Large intestine (tissue), 3 donors: Measurements from ENCODE around the gene KRT9. TPM values are rescaled to one million over a fixed set of nuclear protein-coding genes. Genes with fewer than 3 reads are reported as not detected.
A peak's percentile ranks its signal among the peaks of the same experiment; 100 is the strongest.

Experiments
- DNase-seq, 2 donors: peaks; one replicate each; pipeline versions ENCODE4 v3.0.0 to v3.0.0-alpha.2; 2013
- H3K27ac ChIP-seq: one replicate; pipeline ENCODE4 v1.5.1; 2013; ENCODE audit warnings: low read length
- H3K27me3 ChIP-seq: 2 replicates; pipeline ENCODE4 v1.6.1; 2013; ENCODE audit warnings: low read length; ENCODE audit not compliant: control insufficient read depth, insufficient read depth
- H3K36me3 ChIP-seq: 2 replicates; pipeline ENCODE4 v1.6.1; 2013; ENCODE audit warnings: low read length; ENCODE audit not compliant: control insufficient read depth, insufficient read depth
- H3K4me1 ChIP-seq: one replicate; pipeline ENCODE4 v1.6.1; 2013; ENCODE audit warnings: low read length; ENCODE audit not compliant: control insufficient read depth, insufficient read depth
- H3K4me3 ChIP-seq: one replicate; pipeline ENCODE4 v1.5.1; 2013; ENCODE audit warnings: low read length
- H3K9me3 ChIP-seq: one replicate; pipeline ENCODE4 v1.6.1; 2013; ENCODE audit warnings: mild to moderate bottlenecking, low read depth, low read length, moderate library complexity; ENCODE audit not compliant: control insufficient read depth
- WGBS: methylation state at CpG from one replicate; pipeline ENCODE4 v1.1.5; 2013; ENCODE audit warnings: low lambda C conversion rate; ENCODE audit not compliant: insufficient coverage; 5-methylcytosine and 5-hydroxymethylcytosine counted together
- polyA plus RNA-seq: library from polyadenylated mRNA; unstranded; fragments of 120-200 nt; gene quantifications from one replicate; pipeline ENCODE4 v1.2.1, GENCODE V29; 2013

Gene KRT9
- polyA plus RNA-seq, 1 donor, result not detected

DNA sequence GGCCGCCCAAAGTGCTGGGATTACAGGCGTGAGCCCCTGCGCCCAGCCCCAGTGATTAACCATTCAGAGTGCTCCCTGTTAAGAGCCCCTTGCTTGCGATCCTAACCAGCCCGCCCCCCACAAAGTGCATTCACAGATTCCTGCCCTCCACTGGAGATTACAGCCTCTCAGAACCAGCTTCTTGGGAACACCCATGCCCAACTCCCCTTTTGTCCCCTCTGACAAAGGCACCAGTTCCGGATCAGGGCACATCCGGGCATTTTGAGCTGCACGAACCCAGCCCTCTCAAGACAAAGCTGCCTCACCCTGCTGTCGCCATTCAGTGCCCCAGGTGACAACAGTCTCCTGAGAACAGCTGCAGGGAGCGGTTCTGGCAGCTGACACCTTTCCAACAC, 42.9 kb downstream of the KRT9 start:
- Histone ChIP-seq H3K9me3 (no peaks in the 10 kb centered on the region), H3K27ac (peak overlapping the region; percentile 51), H3K27me3 (peaks cover 59% of the 10 kb centered on the region), H3K4me3 (no peak overlapping the region), H3K4me1 (peaks cover 35% of the 10 kb centered on the region), H3K36me3 (no peaks in the 10 kb centered on the region)
- DNase-seq, result peak in 1 of 2 donors; percentile 50
- whole genome bisulfite sequencing, result no CpG with 5 or more reads among the region's 10 CpGs

- H3K9me3 ChIP-seq, result no peaks in the 10 kb centered on the region
- WGBS, result no CpG with 5 or more reads among the region's 62 CpGs
- peak in 1 of 2 donors; percentile 54 for DNase-seq
- H3K4me3 ChIP-seq, result peak overlapping the region; percentile 59
- H3K27me3 ChIP-seq, result peaks cover 48% of the 10 kb centered on the region
- peaks cover 49% of the 10 kb centered on the region for H3K4me1 ChIP-seq
- H3K36me3 ChIP-seq, result no peaks in the 10 kb centered on the region
- peak overlapping the region; percentile 61 for H3K27ac ChIP-seq
These were observed 44.5 kb downstream of the KRT9 start for GRCh38 chr17:41527063-41528023.

DNA sequence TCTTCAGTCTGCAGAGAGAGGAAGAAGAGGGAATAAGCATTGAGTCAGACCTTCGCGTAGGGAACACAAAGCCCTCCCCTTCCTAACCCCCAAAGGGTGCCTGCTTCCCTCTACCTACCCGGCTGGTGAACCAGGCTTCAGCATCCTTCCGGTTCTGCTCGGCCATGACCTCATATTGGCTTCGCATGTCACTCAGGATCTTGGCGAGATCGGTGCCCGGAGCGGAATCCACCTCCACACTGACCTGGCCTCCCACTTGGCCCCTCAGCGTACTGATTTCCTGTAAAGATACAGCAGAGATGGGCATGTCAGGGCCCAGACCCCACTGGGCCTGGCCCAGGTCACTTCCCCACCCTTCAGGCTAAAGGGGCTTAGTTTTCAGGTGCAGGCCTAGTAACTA, 47.6 kb downstream of the KRT9 start:
- H3K4me1 ChIP-seq, result peaks cover 58% of the 10 kb centered on the region
- no peak overlapping the region for H3K27ac ChIP-seq
- no CpG with 5 or more reads among the region's 11 CpGs for WGBS

GRCh38 chr17:41523787-41524186, 48.1 kb downstream of the KRT9 start:
- H3K9me3 ChIP-seq, result no peaks in the 10 kb centered on the region
- WGBS, result no CpG with 5 or more reads among the region's 19 CpGs
- H3K27me3 ChIP-seq, result peaks cover 28% of the 10 kb centered on the region
- H3K36me3 ChIP-seq, result no peaks in the 10 kb centered on the region
- H3K27ac ChIP-seq, result no peak overlapping the region
- H3K4me1 ChIP-seq, result peaks cover 58% of the 10 kb centered on the region
- H3K4me3 ChIP-seq, result no peak overlapping the region
- DNase-seq, result no peak

More for the DNA sequence above, 47.6 kb downstream of the KRT9 start:
- H3K9me3 ChIP-seq, result no peaks in the 10 kb centered on the region
- peaks cover 33% of the 10 kb centered on the region for H3K27me3 ChIP-seq
- no peak for DNase-seq
- H3K36me3 ChIP-seq, result no peaks in the 10 kb centered on the region
- no peak overlapping the region for H3K4me3 ChIP-seq

GRCh38 chr17:41523225-41523593, 48.6 kb downstream of the KRT9 start:
- no peak for DNase-seq
- Histone ChIP-seq H3K27me3 (peaks cover 23% of the 10 kb centered on the region), H3K9me3 (no peaks in the 10 kb centered on the region), H3K4me1 (peaks cover 56% of the 10 kb centered on the region), H3K36me3 (no peaks in the 10 kb centered on the region), H3K4me3 (no peak overlapping the region), H3K27ac (no peak overlapping the region)
- 50% methylated on average over 1 of the region's 4 CpGs for WGBS

GRCh38 chr17:41522301-41523224, 49.3 kb downstream of the KRT9 start:
- H3K4me1 ChIP-seq, result peaks cover 56% of the 10 kb centered on the region
- peak in 1 of 2 donors; percentile 62 for DNase-seq
- H3K36me3 ChIP-seq, result no peaks in the 10 kb centered on the region
- no peak overlapping the region for H3K4me3 ChIP-seq
- peaks cover 17% of the 10 kb centered on the region for H3K27me3 ChIP-seq
- no CpG with 5 or more reads among the region's 12 CpGs for WGBS
- no peaks in the 10 kb centered on the region for H3K9me3 ChIP-seq
- peak overlapping the region; percentile 74 for H3K27ac ChIP-seq

- no CpG with 5 or more reads among the region's 6 CpGs for WGBS
- DNase-seq, result peak; percentile 92 to 95
- Histone ChIP-seq H3K27ac (peak overlapping the region; percentile 74), H3K4me3 (no peak overlapping the region), H3K4me1 (peaks cover 51% of the 10 kb centered on the region), H3K27me3 (peaks cover 8% of the 10 kb centered on the region), H3K36me3 (no peaks in the 10 kb centered on the region), H3K9me3 (no peaks in the 10 kb centered on the region)
These were observed 50.1 kb downstream of the KRT9 start for GRCh38 chr17:41521574-41522261.

DNA sequence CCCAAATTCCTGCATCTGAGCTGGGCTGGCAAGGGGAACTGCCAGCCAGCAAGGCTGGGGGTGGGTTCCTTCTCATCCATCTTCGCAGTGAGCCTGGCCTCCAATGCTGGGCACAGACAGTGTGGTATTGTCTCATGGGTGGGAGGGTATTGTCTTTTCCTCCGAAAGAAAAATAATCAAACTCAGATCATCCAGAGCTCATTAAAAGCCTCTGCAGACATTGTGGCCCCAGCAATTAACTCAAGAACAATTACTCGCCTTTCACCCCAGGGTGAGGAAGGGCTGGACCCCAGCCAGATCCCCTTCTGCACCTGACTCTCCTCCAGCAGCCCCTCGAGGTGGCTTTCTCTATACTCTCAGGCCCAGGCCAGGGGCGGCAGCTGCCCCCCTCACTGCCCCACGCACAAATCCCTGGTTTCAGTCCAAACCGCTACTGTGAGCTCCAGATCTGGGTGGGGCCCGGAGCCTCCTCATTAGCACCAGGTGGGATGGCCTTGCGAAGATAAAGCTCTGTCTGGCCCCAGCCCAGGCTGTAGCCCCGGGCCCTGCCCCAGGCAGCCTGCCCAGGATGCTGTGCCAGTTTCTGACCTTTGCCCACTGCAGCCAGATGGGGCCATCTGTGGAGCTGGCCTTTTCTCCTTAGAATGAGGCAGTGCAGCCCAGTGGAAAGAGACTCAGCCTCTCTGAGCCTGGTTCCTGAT, 50.9 kb downstream of the KRT9 start:
- WGBS, result no CpG with 5 or more reads among the region's 10 CpGs
- DNase-seq, result peak in 1 of 2 donors; percentile 71
- H3K27me3 ChIP-seq, result peaks cover 2% of the 10 kb centered on the region
- no peaks in the 10 kb centered on the region for H3K36me3 ChIP-seq
- H3K9me3 ChIP-seq, result no peaks in the 10 kb centered on the region
- H3K4me1 ChIP-seq, result peaks cover 51% of the 10 kb centered on the region
- peak overlapping the region; percentile 74 for H3K27ac ChIP-seq
- no peak overlapping the region for H3K4me3 ChIP-seq

DNA sequence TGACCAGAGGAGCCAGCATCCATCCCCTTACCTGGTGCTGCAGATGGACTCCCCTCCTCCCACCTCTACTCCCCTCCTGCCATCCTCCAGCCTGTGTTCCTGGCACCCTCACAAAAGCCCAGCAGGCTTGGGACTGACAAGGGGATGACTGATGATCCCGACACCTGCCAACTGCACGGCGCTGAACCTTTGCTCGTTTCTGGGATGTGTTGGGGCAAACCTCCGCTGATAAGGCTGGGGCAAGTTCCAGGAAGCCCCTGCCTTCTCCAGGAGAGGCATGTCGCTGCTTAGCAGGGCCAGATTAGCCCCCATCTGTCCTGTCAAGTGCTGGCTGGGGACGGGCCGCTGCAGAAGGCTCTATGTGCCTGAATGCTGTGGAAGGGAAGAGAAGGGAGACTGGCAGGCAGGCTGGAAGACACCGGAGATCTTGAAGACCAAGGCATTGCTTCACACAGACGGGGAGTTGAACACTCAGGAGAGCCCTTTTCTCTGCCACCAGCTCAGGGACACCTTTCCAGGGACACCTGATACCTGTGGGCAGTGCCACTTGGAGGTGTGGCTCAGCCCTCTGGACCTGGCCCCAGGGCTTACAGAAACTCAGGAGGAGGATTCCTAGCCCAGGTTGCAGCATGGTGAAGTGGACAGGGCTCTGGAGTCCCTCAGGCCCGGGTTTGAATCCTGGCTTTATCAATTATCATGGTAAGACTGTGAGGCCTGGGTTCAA, 52.2 kb downstream of the KRT9 start:
- H3K36me3 ChIP-seq, result no peaks in the 10 kb centered on the region
- no peaks in the 10 kb centered on the region for H3K27me3 ChIP-seq
- peak overlapping the region; percentile 74 for H3K27ac ChIP-seq
- H3K9me3 ChIP-seq, result no peaks in the 10 kb centered on the region
- WGBS, result no CpG with 5 or more reads among the region's 11 CpGs
- H3K4me1 ChIP-seq, result peaks cover 51% of the 10 kb centered on the region
- H3K4me3 ChIP-seq, result no peak overlapping the region
- peak; percentile 64 to 80 for DNase-seq
